ENCODE results near the gene CST4. TPM values are rescaled to one million over a fixed set of nuclear protein-coding genes. Genes with fewer than 3 reads are reported as not detected.

CST4 gene
- total and polyA plus RNA-seq, 2 donors (not counting 3 experiments of a cell fraction or from before 2014, with no cell fraction given): not detected

DNA sequence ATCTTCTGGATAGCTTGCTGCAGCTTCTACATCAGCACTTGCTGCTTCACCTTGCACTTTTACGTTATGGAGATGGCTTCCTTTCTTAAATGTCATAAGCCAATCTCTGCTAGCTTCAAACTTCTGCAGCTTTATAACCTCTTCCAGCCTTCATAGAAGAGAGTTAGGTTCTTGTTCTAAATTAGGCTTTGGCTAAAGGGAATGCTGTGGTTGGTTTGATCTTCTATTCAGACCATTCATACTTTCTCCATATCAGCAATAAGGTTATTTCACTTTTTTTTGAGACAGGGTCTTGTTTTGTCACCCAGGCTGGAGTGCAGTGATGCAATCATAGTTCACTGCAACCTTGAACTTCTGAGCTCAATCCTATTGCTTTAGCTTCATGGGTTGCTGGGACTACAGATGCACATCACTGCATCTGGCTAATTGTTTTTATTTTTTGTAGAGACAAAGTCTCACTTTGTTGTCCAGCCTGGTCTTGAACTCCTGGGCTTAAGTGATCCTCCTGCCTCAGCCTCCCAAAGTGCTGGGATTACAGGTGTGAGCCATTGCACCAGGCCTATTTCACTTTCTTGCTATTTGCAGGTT is 38.9 kb downstream of the CST4 start:
- dilution Hi-C loops (cut with MboI; ENCODE audit: extremely low pct_ligation_motif_present, low sequenced_read_pairs): no loop called here
- POLR2A ChIA-PET: no interaction called here
- no peak for DNase-seq (ENCODE audit: low read depth, low spot score)

More for the DNA sequence above, 38.9 kb downstream of the CST4 start:
- H3K27ac ChIP-seq (ENCODE audit: insufficient read depth, low read depth, low read length): no peak overlapping the region
- no peak for FAIRE-seq
- no TSS peak for BruUV-seq (replicated peaks)
- H3K4me2 ChIP-seq (ENCODE audit: insufficient read depth, low read length): no peak overlapping the region
- TF ChIP-seq POLR2A (IDR thresholded peaks at IDR 0.05; ENCODE audit: low read depth, low read length) (no peak), FOS (IDR thresholded peaks at IDR 0.05; ENCODE audit: borderline replicate concordance, insufficient read depth, low read length) (no peak), MYC (IDR thresholded peaks at IDR 0.05; ENCODE audit: low read depth, low read length) (no peak), POLR2AphosphoS5 (IDR thresholded peaks at IDR 0.05; ENCODE audit: insufficient read depth, low read depth, low read length) (no peak), JUN (IDR thresholded peaks at IDR 0.05; ENCODE audit: borderline replicate concordance, insufficient read depth, insufficient read length, low read depth) (no peak), GATA2 (IDR thresholded peaks at IDR 0.05; ENCODE audit: insufficient read depth, insufficient read length, low read depth, low read length) (no peak), EZH2 (IDR thresholded peaks at IDR 0.05; ENCODE audit: borderline replicate concordance, low read depth, low read length, severe bottlenecking) (no peak)
- TF ChIP-seq, protein P1, sequence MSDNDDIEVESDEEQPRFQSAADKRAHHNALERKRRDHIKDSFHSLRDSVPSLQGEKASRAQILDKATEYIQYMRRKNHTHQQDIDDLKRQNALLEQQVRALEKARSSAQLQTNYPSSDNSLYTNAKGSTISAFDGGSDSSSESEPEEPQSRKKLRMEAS (IDR thresholded peaks at IDR 0.05; ENCODE audit: insufficient read depth, insufficient read length): no peak
- TF ChIP-seq, protein P2, sequence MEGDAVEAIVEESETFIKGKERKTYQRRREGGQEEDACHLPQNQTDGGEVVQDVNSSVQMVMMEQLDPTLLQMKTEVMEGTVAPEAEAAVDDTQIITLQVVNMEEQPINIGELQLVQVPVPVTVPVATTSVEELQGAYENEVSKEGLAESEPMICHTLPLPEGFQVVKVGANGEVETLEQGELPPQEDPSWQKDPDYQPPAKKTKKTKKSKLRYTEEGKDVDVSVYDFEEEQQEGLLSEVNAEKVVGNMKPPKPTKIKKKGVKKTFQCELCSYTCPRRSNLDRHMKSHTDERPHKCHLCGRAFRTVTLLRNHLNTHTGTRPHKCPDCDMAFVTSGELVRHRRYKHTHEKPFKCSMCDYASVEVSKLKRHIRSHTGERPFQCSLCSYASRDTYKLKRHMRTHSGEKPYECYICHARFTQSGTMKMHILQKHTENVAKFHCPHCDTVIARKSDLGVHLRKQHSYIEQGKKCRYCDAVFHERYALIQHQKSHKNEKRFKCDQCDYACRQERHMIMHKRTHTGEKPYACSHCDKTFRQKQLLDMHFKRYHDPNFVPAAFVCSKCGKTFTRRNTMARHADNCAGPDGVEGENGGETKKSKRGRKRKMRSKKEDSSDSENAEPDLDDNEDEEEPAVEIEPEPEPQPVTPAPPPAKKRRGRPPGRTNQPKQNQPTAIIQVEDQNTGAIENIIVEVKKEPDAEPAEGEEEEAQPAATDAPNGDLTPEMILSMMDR (IDR thresholded peaks at IDR 0.05; ENCODE audit: extremely low read depth in 1 of 2, insufficient read depth in 1 of 2, low read depth in 1 of 2, low read length in 2 of 2): no peak
- H3K9ac ChIP-seq (replicated peaks; ENCODE audit: extremely low read depth, insufficient read depth, low read length): no peak overlapping the region
- intact Hi-C loops (cut with micrococcal nuclease): no loop called here
- no peak overlapping the region for H3K4me3 ChIP-seq (replicated peaks in 1 of 3; ENCODE audit: insufficient read depth in 1 of 3, low read depth in 1 of 3, low read length in 3 of 3)
- H3K36me3 ChIP-seq (ENCODE audit: control insufficient read depth in 2 of 2, extremely low read depth in 1 of 2, insufficient read depth in 2 of 2, low read length in 2 of 2): no peaks in the 10 kb centered on the region
- no peaks in the 10 kb centered on the region for H4K20me1 ChIP-seq (replicated peaks; ENCODE audit: control insufficient read depth, extremely low read depth, insufficient read depth, low read length)
- CTCF ChIA-PET: interaction anchor here (1.0 to 2.7 kb wide), 2 partner anchors 12 to 13 kb away, joined by 5 to 10 read pairs; partner anchors contain the start of gene CST3
- H3K79me2 ChIP-seq (ENCODE audit: control insufficient read depth, insufficient read depth, low read length): no peaks in the 10 kb centered on the region
- H3K9me3 ChIP-seq (replicated peaks; ENCODE audit: control insufficient read depth, insufficient read depth, low read length): no peaks in the 10 kb centered on the region
- H3K9me1 ChIP-seq (replicated peaks; ENCODE audit: control insufficient read depth, extremely low read depth, insufficient read depth, low read length): no peaks in the 10 kb centered on the region
- no peaks in the 10 kb centered on the region for H3K27me3 ChIP-seq (ENCODE audit: control insufficient read depth in 2 of 2, insufficient read depth in 2 of 2, low read length in 2 of 2)
- peaks cover 2% of the 10 kb centered on the region for H3K4me1 ChIP-seq (ENCODE audit: control insufficient read depth, extremely low read depth, insufficient read depth, low read length)
- H2AFZ ChIP-seq (ENCODE audit: low read depth, low read length): no peak overlapping the region
